ENCODE data around the gene ZEB1. TPM values are rescaled to one million over a fixed set of nuclear protein-coding genes. Genes with fewer than 3 reads are reported as not detected.
A peak's percentile ranks its signal among the peaks of the same experiment; 100 is the strongest.

Gene ZEB1
- total and polyA plus RNA-seq, 8 donors = 29.9 to 40.8 (median 34.4) TPM

DNA sequence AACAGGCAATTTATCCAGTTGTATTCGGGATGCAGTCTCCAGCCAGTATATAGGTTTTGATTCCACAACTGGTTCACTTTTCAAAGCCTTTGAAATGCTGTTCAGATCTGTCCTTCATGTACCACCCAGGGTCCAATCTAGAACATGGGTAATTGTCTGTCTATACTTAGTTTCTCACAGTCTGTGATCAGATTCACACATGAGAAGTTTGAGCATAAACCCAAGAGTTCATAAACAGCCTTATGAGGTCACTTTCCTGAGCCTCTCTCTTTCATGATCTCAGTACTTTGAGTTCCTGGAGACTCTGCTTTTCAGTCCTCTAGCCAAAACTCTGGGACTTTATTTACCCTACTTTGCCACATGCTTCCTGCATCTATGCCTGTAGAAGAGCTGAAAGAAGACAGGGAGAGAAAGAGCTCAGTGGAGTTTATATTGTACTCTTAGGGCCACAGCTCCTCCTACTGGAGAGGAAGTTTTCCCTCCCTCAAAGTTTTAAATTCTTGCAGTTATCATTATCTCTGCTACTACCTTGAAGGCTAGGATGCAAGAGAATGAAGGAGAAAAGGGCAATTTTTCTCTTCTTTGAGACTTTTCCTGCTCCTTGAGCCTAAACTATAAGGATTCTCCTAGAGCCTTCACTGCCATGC is 172.0 kb downstream of the ZEB1 start:
- intact Hi-C loops (cut with DNase I) = no loop called here

GRCh38 chr10:31507427-31507826 is 188.4 kb downstream of the ZEB1 start:
- ATAC-seq (no peak), DNase-seq (no peak)
- no peak for TF ChIP-seq CTCF (IDR thresholded peaks at IDR 0.05)
- no peaks in the 10 kb centered on the region for H3K4me1 ChIP-seq
- intact Hi-C loops (cut with DNase I) = no loop called here
- no peak overlapping the region for H3K27ac ChIP-seq
- no peak overlapping the region for H3K4me3 ChIP-seq
- no peaks in the 10 kb centered on the region for H3K27me3 ChIP-seq
- peaks cover 0 to 35% of the 10 kb centered on the region in 2 donors for H3K9me3 ChIP-seq
- H3K36me3 ChIP-seq = peaks cover 0 to 35% of the 10 kb centered on the region in 2 donors

More for the DNA sequence above, 172.0 kb downstream of the ZEB1 start:
- no peak overlapping the region for H3K27ac ChIP-seq
- peak in 1 of 4 donors; percentile 18 for DNase-seq
- TF ChIP-seq CTCF (IDR thresholded peaks at IDR 0.05) = peak; percentile 35 to 51
- no peak overlapping the region for H3K4me3 ChIP-seq
- no peaks in the 10 kb centered on the region for H3K4me1 ChIP-seq
- no peaks in the 10 kb centered on the region for H3K27me3 ChIP-seq
- H3K9me3 ChIP-seq = no peaks in the 10 kb centered on the region
- no peaks in the 10 kb centered on the region for H3K36me3 ChIP-seq
- peak; percentile 65 for ATAC-seq

GRCh38 chr10:31508234-31508633 is 189.2 kb downstream of the ZEB1 start:
- no peak for TF ChIP-seq CTCF (IDR thresholded peaks at IDR 0.05)
- Histone ChIP-seq H3K4me1 (no peaks in the 10 kb centered on the region), H3K27ac (no peak overlapping the region), H3K4me3 (no peak overlapping the region), H3K36me3 (peaks cover 0 to 39% of the 10 kb centered on the region in 2 donors), H3K9me3 (peaks cover 0 to 35% of the 10 kb centered on the region in 2 donors), H3K27me3 (no peaks in the 10 kb centered on the region)
- DNase-seq (peak in 1 of 4 donors; percentile 14), ATAC-seq (no peak)
- intact Hi-C loops (cut with DNase I) = no loop called here

DNA sequence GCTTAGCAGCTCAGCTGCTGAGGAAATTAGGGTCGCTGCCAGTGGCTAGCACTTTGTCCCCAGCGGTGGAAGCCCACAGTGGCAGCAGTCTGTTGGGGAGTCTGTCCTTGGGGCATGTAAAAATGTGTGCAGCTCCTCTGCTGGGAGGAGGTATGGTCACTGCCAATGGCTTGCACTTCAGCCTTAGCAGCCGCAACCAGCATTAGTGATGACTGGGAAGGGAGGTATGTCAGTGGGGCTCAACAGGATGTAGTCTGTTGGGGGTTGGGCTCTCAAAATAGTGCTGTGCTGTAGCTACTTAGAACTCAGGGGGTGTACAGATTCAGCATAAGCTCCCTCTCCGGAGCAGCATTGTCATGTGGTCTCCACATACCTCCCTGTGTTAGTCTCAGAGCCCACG is 189.9 kb downstream of the ZEB1 start:
- peak in 1 of 4 donors; percentile 21 for DNase-seq
- no peak overlapping the region for H3K27ac ChIP-seq
- H3K9me3 ChIP-seq = peaks cover 0 to 35% of the 10 kb centered on the region in 2 donors
- ATAC-seq = no peak
- no peaks in the 10 kb centered on the region for H3K27me3 ChIP-seq
- H3K4me3 ChIP-seq = no peak overlapping the region
- peaks cover 0 to 39% of the 10 kb centered on the region in 2 donors for H3K36me3 ChIP-seq
- intact Hi-C loops (cut with DNase I) = no loop called here
- TF ChIP-seq CTCF (IDR thresholded peaks at IDR 0.05) = no peak
- no peaks in the 10 kb centered on the region for H3K4me1 ChIP-seq

DNA sequence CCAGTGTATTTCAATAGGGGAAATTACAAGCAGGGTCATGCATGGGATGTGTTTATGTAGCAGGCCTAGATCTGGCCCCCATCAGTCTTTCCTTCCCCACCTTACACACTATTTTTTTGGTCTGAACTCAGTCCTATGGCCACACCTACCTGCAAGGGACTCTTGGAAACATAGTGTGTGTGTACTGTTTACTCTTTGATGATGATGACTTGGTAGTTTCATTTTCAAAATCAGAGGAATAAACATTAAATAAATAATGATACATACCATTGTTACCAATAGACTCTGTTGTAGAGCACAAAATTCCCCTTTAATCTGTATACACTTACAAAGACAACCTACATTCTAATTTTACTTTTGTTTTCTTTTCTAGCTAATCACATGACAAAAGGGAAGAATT is 191.0 kb downstream of the ZEB1 start:
- no peak overlapping the region for H3K4me3 ChIP-seq
- no peak for ATAC-seq
- H3K27ac ChIP-seq = peak overlapping the region in 1 of 2 donors; percentile 10
- TF ChIP-seq CTCF (IDR thresholded peaks at IDR 0.05) = no peak
- H3K4me1 ChIP-seq = no peaks in the 10 kb centered on the region
- intact Hi-C loops (cut with DNase I) = no loop called here
- H3K9me3 ChIP-seq = peaks cover 0 to 32% of the 10 kb centered on the region in 2 donors
- DNase-seq = no peak
- peaks cover 0 to 39% of the 10 kb centered on the region in 2 donors for H3K36me3 ChIP-seq
- H3K27me3 ChIP-seq = no peaks in the 10 kb centered on the region

Measured in left lung (tissue), 10 donors.